ENCODE results near the gene LRRC32.

Gene LRRC32

GRCh38 chr11:76615950-76616349 lies 54.6 kb downstream of the LRRC32 start:
- Histone ChIP-seq H3K4me2 (ENCODE audit: low read depth, low read length, poor library complexity, severe bottlenecking) (no peak overlapping the region), H2AFZ (ENCODE audit: low read depth, low read length, severe bottlenecking) (no peak overlapping the region)
- TF ChIP-seq EZH2phosphoT487 (conservative IDR thresholded peaks at IDR 0.05; ENCODE audit: low read length): no peak
- TF ChIP-seq, protein P1, sequence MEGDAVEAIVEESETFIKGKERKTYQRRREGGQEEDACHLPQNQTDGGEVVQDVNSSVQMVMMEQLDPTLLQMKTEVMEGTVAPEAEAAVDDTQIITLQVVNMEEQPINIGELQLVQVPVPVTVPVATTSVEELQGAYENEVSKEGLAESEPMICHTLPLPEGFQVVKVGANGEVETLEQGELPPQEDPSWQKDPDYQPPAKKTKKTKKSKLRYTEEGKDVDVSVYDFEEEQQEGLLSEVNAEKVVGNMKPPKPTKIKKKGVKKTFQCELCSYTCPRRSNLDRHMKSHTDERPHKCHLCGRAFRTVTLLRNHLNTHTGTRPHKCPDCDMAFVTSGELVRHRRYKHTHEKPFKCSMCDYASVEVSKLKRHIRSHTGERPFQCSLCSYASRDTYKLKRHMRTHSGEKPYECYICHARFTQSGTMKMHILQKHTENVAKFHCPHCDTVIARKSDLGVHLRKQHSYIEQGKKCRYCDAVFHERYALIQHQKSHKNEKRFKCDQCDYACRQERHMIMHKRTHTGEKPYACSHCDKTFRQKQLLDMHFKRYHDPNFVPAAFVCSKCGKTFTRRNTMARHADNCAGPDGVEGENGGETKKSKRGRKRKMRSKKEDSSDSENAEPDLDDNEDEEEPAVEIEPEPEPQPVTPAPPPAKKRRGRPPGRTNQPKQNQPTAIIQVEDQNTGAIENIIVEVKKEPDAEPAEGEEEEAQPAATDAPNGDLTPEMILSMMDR (IDR thresholded peaks at IDR 0.05; ENCODE audit: insufficient read depth, low read length, poor library complexity, severe bottlenecking): no peak

DNA sequence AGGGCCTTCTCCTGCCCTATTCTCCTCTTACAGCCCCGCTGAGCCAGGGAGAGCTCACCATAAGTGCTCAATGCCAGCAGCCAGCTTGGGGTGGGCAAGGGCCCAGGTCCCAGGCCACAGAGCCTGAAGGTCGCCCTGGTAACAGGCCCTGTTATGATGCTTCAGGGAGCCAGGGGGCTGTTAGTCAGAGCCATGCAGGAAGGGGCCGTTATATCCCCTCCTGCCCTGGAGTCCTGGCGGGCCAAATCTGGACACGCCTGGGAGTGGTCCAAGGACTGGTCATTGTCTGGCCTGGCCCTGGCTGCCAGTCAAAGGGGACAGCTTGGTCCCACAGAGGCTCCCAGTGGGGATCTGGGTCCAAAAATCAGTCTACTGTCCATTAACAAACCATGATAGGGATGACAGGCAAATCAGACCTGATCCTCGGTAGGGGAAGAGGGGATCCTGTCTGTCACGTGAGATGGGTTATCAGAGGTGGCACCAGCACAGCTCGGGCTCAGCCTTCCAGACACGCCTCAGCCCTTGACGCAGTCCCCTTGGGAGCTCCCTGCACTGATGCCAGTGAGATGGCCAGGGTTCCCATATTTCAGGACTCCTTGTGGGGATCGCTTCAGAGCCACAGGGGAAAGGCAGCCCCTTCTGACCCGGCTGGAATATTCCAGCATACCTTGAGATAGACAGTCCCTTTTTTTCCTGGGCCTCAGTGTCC lies 55.9 kb downstream of the LRRC32 start:
- Histone ChIP-seq H3K79me2 (ENCODE audit: insufficient read depth, low read length) (no peaks in the 10 kb centered on the region), H3K4me2 (ENCODE audit: low read depth, low read length, poor library complexity, severe bottlenecking) (no peak overlapping the region), H3K9ac (ENCODE audit: low read length) (no peak overlapping the region), H3K27ac (ENCODE audit: low read depth, low read length) (no peak overlapping the region), H3K4me3 (ENCODE audit: insufficient read depth, low read length, poor library complexity, severe bottlenecking) (no peak overlapping the region), H3K36me3 (ENCODE audit: low read length) (no peaks in the 10 kb centered on the region), H3F3A (ENCODE audit: insufficient read depth) (no peaks in the 10 kb centered on the region), H3K27me3 (ENCODE audit: low read length) (no peaks in the 10 kb centered on the region), H3K9me2 (replicated peaks; ENCODE audit: insufficient read depth, low read length) (no peaks in the 10 kb centered on the region), H4K20me1 (ENCODE audit: low read depth, low read length) (no peaks in the 10 kb centered on the region), H2AFZ (ENCODE audit: low read depth, low read length, severe bottlenecking) (no peak overlapping the region), H3K9me3 (ENCODE audit: insufficient read depth, low read length) (no peaks in the 10 kb centered on the region)
- TF ChIP-seq, protein P1 (IDR thresholded peaks at IDR 0.05; ENCODE audit: insufficient read depth, low read length, poor library complexity, severe bottlenecking): no peak
- no peak for TF ChIP-seq EZH2phosphoT487 (conservative IDR thresholded peaks at IDR 0.05; ENCODE audit: low read length)

More at GRCh38 chr11:76615950-76616349, 54.6 kb downstream of the LRRC32 start:
- Histone ChIP-seq H3F3A (ENCODE audit: insufficient read depth) (no peaks in the 10 kb centered on the region), H3K9ac (ENCODE audit: low read length) (no peak overlapping the region), H3K79me2 (ENCODE audit: insufficient read depth, low read length) (no peaks in the 10 kb centered on the region), H3K36me3 (ENCODE audit: low read length) (no peaks in the 10 kb centered on the region), H3K27me3 (ENCODE audit: low read length) (no peaks in the 10 kb centered on the region), H3K27ac (ENCODE audit: low read depth, low read length) (no peak overlapping the region), H3K9me3 (ENCODE audit: insufficient read depth, low read length) (no peaks in the 10 kb centered on the region), H3K9me2 (replicated peaks; ENCODE audit: insufficient read depth, low read length) (no peaks in the 10 kb centered on the region), H4K20me1 (ENCODE audit: low read depth, low read length) (no peaks in the 10 kb centered on the region), H3K4me3 (ENCODE audit: insufficient read depth, low read length, poor library complexity, severe bottlenecking) (no peak overlapping the region)

DNA sequence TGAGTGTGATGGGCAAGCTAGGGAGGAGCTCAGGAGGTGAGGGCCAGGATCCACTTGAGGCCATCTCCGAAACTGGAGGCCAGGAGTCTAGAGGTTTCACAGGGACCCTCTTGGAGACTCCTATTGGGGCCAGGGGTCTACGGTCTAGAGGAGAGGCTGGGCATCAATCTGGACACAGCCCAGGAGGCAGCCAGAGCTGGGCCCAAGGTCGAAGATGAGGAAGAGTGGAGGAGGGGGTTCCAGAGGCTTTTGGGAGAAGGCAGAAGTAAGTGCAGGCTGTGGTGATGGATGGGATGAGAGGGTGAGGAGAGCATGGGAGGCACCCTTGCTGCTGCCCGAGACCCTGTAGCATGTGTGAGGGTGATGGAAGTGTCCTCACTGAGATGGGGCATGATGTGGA lies 56.6 kb downstream of the LRRC32 start:
- Histone ChIP-seq H3K9ac (ENCODE audit: low read length) (no peak overlapping the region), H3K4me2 (ENCODE audit: low read depth, low read length, poor library complexity, severe bottlenecking) (no peak overlapping the region), H4K20me1 (ENCODE audit: low read depth, low read length) (no peaks in the 10 kb centered on the region), H3K27me3 (ENCODE audit: low read length) (no peaks in the 10 kb centered on the region), H3F3A (ENCODE audit: insufficient read depth) (no peaks in the 10 kb centered on the region), H3K9me3 (ENCODE audit: insufficient read depth, low read length) (no peaks in the 10 kb centered on the region), H3K36me3 (ENCODE audit: low read length) (no peaks in the 10 kb centered on the region), H2AFZ (ENCODE audit: low read depth, low read length, severe bottlenecking) (no peak overlapping the region), H3K27ac (ENCODE audit: low read depth, low read length) (no peak overlapping the region), H3K79me2 (ENCODE audit: insufficient read depth, low read length) (no peaks in the 10 kb centered on the region), H3K4me3 (ENCODE audit: insufficient read depth, low read length, poor library complexity, severe bottlenecking) (no peak overlapping the region), H3K9me2 (replicated peaks; ENCODE audit: insufficient read depth, low read length) (no peaks in the 10 kb centered on the region)
- TF ChIP-seq, protein P1 (IDR thresholded peaks at IDR 0.05; ENCODE audit: insufficient read depth, low read length, poor library complexity, severe bottlenecking): no peak
- no peak for TF ChIP-seq EZH2phosphoT487 (conservative IDR thresholded peaks at IDR 0.05; ENCODE audit: low read length)
